Smooth muscle cell (in vitro differentiated cells): Measurements from ENCODE around the gene PLPP3. TPM values are rescaled to one million over a fixed set of nuclear protein-coding genes. Genes with fewer than 3 reads are reported as not detected.

Source experiments
- DNase-seq: peaks from one replicate; lab custom pipeline; 2025; ENCODE audit not compliant: unreplicated experiment; lab: John Stamatoyannopoulos, UW
- H2AFZ ChIP-seq: fragments of 200-600 bp; sonication (generic); 2 replicates; pipeline ENCODE4 v1.6.0; 2016; ENCODE audit warnings: antibody characterized with exemption, low read depth, mild to moderate bottlenecking
- H3F3A ChIP-seq: fragments of 200-600 bp; sonication (generic); 2 replicates; pipeline ENCODE4 v1.6.0; 2017; ENCODE audit warnings: antibody characterized with exemption, low read depth
- H3K27ac ChIP-seq: fragments of 200-600 bp; sonication (generic); 2 replicates; pipeline ENCODE4 v1.5.1; 2016; ENCODE audit warnings: low read depth, mild to moderate bottlenecking
- H3K27me3 ChIP-seq: fragments of 200-600 bp; sonication (generic); 2 replicates; pipeline ENCODE4 v1.6.1; 2016; ENCODE audit warnings: low read depth, mild to moderate bottlenecking
- H3K36me3 ChIP-seq: fragments of 200-600 bp; sonication (generic); 2 replicates; pipeline ENCODE4 v1.5.1; 2016; ENCODE audit warnings: low read depth
- H3K4me1 ChIP-seq: fragments of 200-600 bp; sonication (generic); 2 replicates; pipeline ENCODE4 v1.5.1; 2016; ENCODE audit warnings: low read depth
- H3K4me2 ChIP-seq: fragments of 200-600 bp; sonication (generic); 2 replicates; pipeline ENCODE4 v1.6.0; 2016; ENCODE audit warnings: mild to moderate bottlenecking
- H3K4me3 ChIP-seq: fragments of 200-600 bp; sonication (generic); 2 replicates; pipeline ENCODE4 v1.5.1; 2016; ENCODE audit warnings: mild to moderate bottlenecking
- H3K79me2 ChIP-seq: fragments of 200-600 bp; sonication (generic); 2 replicates; pipeline ENCODE4 v1.6.0; 2016; ENCODE audit warnings: low read depth, mild to moderate bottlenecking
- H3K9ac ChIP-seq: fragments of 200-600 bp; sonication (generic); 2 replicates; pipeline ENCODE4 v1.6.0; 2016; ENCODE audit warnings: low read depth
- H3K9me3 ChIP-seq: fragments of 200-600 bp; sonication (generic); replicated peaks from 2 replicates; pipeline ENCODE4 v1.5.1; 2016; ENCODE audit warnings: low read depth
- H4K20me1 ChIP-seq: fragments of 200-600 bp; sonication (generic); 2 replicates; pipeline ENCODE4 v1.6.0; 2016; ENCODE audit warnings: low read depth
- CTCF ChIP-seq: fragments of 200-600 bp; sonication (generic); IDR thresholded peaks from 2 replicates; pipeline ENCODE4 v1.5.1; 2017; ENCODE audit warnings: borderline replicate concordance, mild to moderate bottlenecking, antibody characterized with exemption; ENCODE audit not compliant: insufficient read depth, poor library complexity, severe bottlenecking
- WGBS: methylation state at CpG from one replicate; pipeline ENCODE4 v1.1.7; 2016; ENCODE audit warnings: low lambda C conversion rate; 5-methylcytosine and 5-hydroxymethylcytosine counted together
- polyA plus RNA-seq: library from polyadenylated mRNA; unstranded; fragments of >200 nt; fragmentation: Nextera tagmentation; extraction: Ambion mirVana; gene quantifications from 2 replicates; pipeline ENCODE4 v1.2.1, GENCODE V29; 2016
- total RNA-seq: library from RNA; depleted of rRNA; stranded (reverse); fragments of >200 nt; gene quantifications from 2 replicates; pipeline ENCODE4 v1.2.3, GENCODE V29; 2014

Gene PLPP3
- total RNA-seq (74.3 and 81.5 TPM in 2 replicates), polyA plus RNA-seq (48.5 and 56.9 TPM in 2 replicates)

GRCh38 chr1:56578963-56579875 is at the start of gene PLPP3:
Gene PLPP3 (minus strand): TSS chr1:56579563. CDS start chr1:56579016, 547 bp downstream.
- Histone ChIP-seq H3K36me3 (no peaks in the 10 kb centered on the region), H3K4me1 (peaks cover 30% of the 10 kb centered on the region), H3K4me3 (peak within 1 kb of the TSS; percentile 93), H3F3A (peaks cover 6% of the 10 kb centered on the region), H3K27me3 (no peaks in the 10 kb centered on the region), H3K79me2 (peaks cover 47% of the 10 kb centered on the region), H3K4me2 (peak within 1 kb of the TSS; percentile 89), H2AFZ (peak within 1 kb of the TSS; percentile 83), H4K20me1 (peaks cover 42% of the 10 kb centered on the region), H3K27ac (peak within 1 kb of the TSS; percentile 59), H3K9me3 (no peaks in the 10 kb centered on the region), H3K9ac (peak within 1 kb of the TSS; percentile 58)
- under 1% methylated on average over 62 of the region's 62 CpGs for WGBS
- TF ChIP-seq CTCF = peak; percentile 53
- peak; percentile 50 for DNase-seq

- 61% methylated on average over 3 of the region's 3 CpGs for WGBS
- Histone ChIP-seq H3K27me3 (peaks cover 8% of the 10 kb centered on the region), H3K27ac (no peak overlapping the region), H4K20me1 (no peaks in the 10 kb centered on the region), H3K4me2 (no peak overlapping the region), H2AFZ (no peak overlapping the region), H3K4me3 (no peak overlapping the region), H3K4me1 (no peaks in the 10 kb centered on the region), H3K9ac (no peak overlapping the region), H3K79me2 (no peaks in the 10 kb centered on the region), H3F3A (no peaks in the 10 kb centered on the region), H3K36me3 (no peaks in the 10 kb centered on the region), H3K9me3 (no peaks in the 10 kb centered on the region)
- TF ChIP-seq CTCF = no peak
- DNase-seq = no peak
Measured at GRCh38 chr1:56627636-56628039, 48.3 kb upstream of the PLPP3 start.

GRCh38 chr1:56627019-56627635 is 47.8 kb upstream of the PLPP3 start:
- Histone ChIP-seq H3F3A (no peaks in the 10 kb centered on the region), H3K4me3 (no peak overlapping the region), H4K20me1 (no peaks in the 10 kb centered on the region), H3K4me2 (no peak overlapping the region), H3K27ac (no peak overlapping the region), H3K36me3 (no peaks in the 10 kb centered on the region), H3K27me3 (peaks cover 8% of the 10 kb centered on the region), H3K9me3 (no peaks in the 10 kb centered on the region), H2AFZ (no peak overlapping the region), H3K9ac (no peak overlapping the region), H3K4me1 (no peaks in the 10 kb centered on the region), H3K79me2 (no peaks in the 10 kb centered on the region)
- no peak for DNase-seq
- TF ChIP-seq CTCF = no peak
- WGBS = 94% methylated on average over 3 of the region's 3 CpGs
